ENCODE data around the gene HMGXB3. TPM values are rescaled to one million over a fixed set of nuclear protein-coding genes. Genes with fewer than 3 reads are reported as not detected.

The HMGXB3 gene
- total and polyA plus RNA-seq, 2 of the 13 experiments (the other 11 are each of a cell fraction or from before 2014, with no cell fraction given) = 18.8 to 23.8 TPM

GRCh38 chr5:149960272-149961185 is 40.0 kb upstream of the HMGXB3 start, which contains the start of gene SLC26A2 (continued):
- TF ChIP-seq ZFAT (CRISPR knock-in tag; conservative IDR thresholded peaks at IDR 0.05) (no peak), REL (CRISPR knock-in tag; conservative IDR thresholded peaks at IDR 0.05) (0 out of 2 replicates have a peak, but pooled peaks have one; percentile 31), SP5 (CRISPR knock-in tag; IDR thresholded peaks at IDR 0.05; ENCODE audit: borderline replicate concordance, low read depth) (peak; percentile 43; the same call in 1 of the 2 replicates), RAD21 (CRISPR knock-in tag; IDR thresholded peaks at IDR 0.05) (peak; percentile 48; the same call in 1 of the 2 replicates), ZBTB20 (CRISPR knock-in tag; IDR thresholded peaks at IDR 0.05; ENCODE audit: borderline replicate concordance, low read depth) (peak; percentile 76; the same call in 1 of the 2 replicates), STAG1 (CRISPR knock-in tag; IDR thresholded peaks at IDR 0.05) (no peak), NFIC (IDR thresholded peaks at IDR 0.05; ENCODE audit: low read length) (no peak), KDM6A (CRISPR knock-in tag; IDR thresholded peaks at IDR 0.05; ENCODE audit: low read depth) (no peak), ETV6 (CRISPR knock-in tag; conservative IDR thresholded peaks at IDR 0.05) (0 out of 2 replicates have a peak, but pooled peaks have one; percentile 40)
- TF ChIP-seq, protein P1, sequence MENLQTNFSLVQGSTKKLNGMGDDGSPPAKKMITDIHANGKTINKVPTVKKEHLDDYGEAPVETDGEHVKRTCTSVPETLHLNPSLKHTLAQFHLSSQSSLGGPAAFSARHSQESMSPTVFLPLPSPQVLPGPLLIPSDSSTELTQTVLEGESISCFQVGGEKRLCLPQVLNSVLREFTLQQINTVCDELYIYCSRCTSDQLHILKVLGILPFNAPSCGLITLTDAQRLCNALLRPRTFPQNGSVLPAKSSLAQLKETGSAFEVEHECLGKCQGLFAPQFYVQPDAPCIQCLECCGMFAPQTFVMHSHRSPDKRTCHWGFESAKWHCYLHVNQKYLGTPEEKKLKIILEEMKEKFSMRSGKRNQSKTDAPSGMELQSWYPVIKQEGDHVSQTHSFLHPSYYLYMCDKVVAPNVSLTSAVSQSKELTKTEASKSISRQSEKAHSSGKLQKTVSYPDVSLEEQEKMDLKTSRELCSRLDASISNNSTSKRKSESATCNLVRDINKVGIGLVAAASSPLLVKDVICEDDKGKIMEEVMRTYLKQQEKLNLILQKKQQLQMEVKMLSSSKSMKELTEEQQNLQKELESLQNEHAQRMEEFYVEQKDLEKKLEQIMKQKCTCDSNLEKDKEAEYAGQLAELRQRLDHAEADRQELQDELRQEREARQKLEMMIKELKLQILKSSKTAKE (CRISPR knock-in tag; IDR thresholded peaks at IDR 0.05; ENCODE audit: borderline replicate concordance) = peak; percentile 19; the same call in 1 of the 2 replicates
- TF ChIP-seq, protein P2, sequence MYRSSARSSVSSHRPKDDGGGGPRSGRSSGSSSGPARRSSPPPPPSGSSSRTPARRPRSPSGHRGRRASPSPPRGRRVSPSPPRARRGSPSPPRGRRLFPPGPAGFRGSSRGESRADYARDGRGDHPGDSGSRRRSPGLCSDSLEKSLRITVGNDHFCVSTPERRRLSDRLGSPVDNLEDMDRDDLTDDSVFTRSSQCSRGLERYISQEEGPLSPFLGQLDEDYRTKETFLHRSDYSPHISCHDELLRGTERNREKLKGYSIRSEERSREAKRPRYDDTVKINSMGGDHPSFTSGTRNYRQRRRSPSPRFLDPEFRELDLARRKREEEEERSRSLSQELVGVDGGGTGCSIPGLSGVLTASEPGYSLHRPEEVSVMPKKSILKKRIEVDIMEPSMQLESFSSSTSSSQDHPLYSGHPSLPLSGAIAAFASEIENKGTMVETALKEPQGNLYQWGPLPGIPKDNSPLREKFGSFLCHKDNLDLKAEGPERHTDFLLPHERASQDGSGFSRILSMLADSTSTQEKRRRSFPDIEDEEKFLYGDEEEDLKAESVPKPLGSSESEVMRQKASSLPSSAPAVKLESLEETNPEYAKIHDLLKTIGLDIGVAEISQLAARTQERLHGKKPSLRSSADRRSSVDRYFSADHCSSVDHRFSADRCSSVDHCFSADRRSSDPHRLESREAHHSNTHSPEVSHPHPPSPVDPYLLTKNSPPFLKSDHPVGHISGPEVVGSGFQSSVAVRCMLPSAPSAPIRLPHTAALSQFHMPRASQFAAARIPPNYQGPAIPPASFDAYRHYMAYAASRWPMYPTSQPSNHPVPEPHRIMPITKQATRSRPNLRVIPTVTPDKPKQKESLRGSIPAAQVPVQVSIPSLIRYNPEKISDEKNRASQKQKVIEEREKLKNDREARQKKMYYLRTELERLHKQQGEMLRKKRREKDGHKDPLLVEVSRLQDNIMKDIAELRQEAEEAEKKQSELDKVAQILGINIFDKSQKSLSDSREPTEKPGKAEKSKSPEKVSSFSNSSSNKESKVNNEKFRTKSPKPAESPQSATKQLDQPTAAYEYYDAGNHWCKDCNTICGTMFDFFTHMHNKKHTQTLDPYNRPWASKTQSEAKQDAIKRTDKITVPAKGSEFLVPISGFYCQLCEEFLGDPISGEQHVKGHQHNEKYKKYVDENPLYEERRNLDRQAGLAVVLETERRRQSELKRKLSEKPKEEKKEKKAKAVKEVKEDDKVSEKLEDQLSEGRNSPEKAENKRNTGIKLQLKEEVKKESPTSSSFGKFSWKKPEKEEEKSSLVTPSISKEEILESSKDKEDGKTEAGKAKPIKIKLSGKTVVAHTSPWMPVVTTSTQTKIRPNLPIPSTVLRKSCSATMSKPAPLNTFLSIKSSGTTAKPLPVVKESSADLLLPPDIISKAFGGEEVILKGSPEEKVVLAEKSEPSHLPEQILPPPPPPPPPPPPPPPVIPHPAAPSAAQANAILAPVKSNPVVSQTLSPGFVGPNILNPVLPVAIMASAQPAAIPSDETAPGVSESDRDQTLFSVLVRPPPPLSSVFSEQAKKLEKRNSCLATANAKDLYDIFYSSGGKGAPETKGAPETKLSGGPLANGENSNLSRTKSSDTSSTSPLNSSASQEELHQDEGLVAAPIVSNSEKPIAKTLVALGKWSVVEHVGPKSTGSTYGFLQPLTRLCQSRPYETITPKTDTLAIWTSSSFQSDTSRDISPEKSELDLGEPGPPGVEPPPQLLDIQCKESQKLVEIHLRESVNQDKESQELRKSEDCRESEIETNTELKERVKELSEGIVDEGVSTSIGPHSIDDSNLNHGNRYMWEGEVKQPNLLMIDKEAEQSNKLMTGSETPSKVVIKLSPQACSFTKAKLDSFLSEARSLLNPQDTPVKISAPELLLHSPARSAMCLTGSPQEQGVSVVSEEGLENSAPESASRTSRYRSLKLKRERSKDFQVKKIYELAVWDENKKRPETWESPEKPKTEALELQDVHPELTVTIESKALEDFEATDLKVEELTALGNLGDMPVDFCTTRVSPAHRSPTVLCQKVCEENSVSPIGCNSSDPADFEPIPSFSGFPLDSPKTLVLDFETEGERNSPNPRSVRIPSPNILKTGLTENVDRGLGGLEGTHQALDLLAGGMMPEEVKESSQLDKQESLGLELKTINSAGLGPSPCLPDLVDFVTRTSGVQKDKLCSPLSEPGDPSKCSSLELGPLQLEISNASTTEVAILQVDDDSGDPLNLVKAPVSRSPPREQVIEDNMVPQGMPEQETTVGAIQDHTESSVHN (CRISPR knock-in tag; IDR thresholded peaks at IDR 0.05) = no peak
- TF ChIP-seq, protein P3, sequence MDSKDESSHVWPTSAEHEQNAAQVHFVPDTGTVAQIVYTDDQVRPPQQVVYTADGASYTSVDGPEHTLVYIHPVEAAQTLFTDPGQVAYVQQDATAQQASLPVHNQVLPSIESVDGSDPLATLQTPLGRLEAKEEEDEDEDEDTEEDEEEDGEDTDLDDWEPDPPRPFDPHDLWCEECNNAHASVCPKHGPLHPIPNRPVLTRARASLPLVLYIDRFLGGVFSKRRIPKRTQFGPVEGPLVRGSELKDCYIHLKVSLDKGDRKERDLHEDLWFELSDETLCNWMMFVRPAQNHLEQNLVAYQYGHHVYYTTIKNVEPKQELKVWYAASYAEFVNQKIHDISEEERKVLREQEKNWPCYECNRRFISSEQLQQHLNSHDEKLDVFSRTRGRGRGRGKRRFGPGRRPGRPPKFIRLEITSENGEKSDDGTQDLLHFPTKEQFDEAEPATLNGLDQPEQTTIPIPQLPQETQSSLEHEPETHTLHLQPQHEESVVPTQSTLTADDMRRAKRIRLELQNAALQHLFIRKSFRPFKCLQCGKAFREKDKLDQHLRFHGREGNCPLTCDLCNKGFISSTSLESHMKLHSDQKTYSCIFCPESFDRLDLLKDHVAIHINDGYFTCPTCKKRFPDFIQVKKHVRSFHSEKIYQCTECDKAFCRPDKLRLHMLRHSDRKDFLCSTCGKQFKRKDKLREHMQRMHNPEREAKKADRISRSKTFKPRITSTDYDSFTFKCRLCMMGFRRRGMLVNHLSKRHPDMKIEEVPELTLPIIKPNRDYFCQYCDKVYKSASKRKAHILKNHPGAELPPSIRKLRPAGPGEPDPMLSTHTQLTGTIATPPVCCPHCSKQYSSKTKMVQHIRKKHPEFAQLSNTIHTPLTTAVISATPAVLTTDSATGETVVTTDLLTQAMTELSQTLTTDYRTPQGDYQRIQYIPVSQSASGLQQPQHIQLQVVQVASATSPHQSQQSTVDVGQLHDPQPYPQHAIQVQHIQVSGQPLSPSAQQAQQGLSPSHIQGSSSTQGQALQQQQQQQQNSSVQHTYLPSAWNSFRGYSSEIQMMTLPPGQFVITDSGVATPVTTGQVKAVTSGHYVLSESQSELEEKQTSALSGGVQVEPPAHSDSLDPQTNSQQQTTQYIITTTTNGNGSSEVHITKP (CRISPR knock-in tag; IDR thresholded peaks at IDR 0.05; ENCODE audit: low read depth) = 0 out of 2 replicates have a peak, but pooled peaks have one; percentile 38
